OCI-LY7 (cell line): ENCODE data around the gene SLC9B1.

Experiments used
- CTCF ChIP-seq: fragments of 200-600 bp; sonication (generic); conservative IDR thresholded peaks from 2 replicates; pipeline ENCODE4 v1.5.1; 2014; ENCODE audit warnings: mild to moderate bottlenecking, antibody characterized with exemption, low read length, moderate library complexity, mixed read lengths
- EZH2phosphoT487 ChIP-seq: fragments of 200-600 bp; sonication (generic); IDR thresholded peaks from 2 replicates; pipeline ENCODE4 v1.6.1; 2018; ENCODE audit warnings: low read depth, borderline replicate concordance, mild to moderate bottlenecking, mixed run types, antibody characterized with exemption, low read length, moderate library complexity, mixed read lengths

GRCh38 chr4:102878901-102879300, 140.6 kb downstream of the SLC9B1 start:
- no peak for TF ChIP-seq EZH2phosphoT487
- no peak for TF ChIP-seq CTCF
